Measurements from ENCODE around the gene MGLL. TPM values are rescaled to one million over a fixed set of nuclear protein-coding genes. Genes with fewer than 3 reads are reported as not detected.

Gene MGLL
- total RNA-seq, 4 donors from 2014 or later: 37.9 to 54.3 (median 45.2) TPM

DNA sequence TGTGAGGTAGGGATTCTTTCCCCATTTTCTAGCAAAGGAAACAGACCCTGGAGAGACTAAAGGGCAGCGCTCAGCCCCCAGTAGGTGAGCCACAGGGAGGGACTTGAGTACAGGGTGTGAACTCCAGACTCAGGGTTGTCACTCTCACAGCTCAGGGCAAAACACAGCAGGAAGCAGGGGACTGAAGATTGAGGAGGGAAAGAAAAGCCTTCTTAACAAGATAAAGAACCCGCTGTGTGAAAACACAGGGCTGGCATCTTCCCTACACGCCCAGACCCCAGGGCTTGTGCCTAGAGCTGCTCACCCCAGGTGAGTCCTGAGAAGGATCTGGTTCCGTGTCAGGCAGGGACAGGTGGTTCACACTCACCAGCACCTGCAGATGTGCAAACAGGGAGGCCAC, 90.0 kb downstream of the MGLL start:
- Histone ChIP-seq H3K9me3 (no peaks in the 10 kb centered on the region), H3K36me3 (no peaks in the 10 kb centered on the region), H3K4me3 (no peak overlapping the region), H3K27ac (no peak overlapping the region), H3K27me3 (no peaks in the 10 kb centered on the region), H3K4me1 (peaks cover 49% of the 10 kb centered on the region)
- DNase-seq (ENCODE audit: low spot score in 2 of 2): no peak
- WGBS: 88% methylated on average over 4 of the region's 4 CpGs
- TF ChIP-seq POLR2A (IDR thresholded peaks at IDR 0.05) (no peak), POLR2AphosphoS5 (IDR thresholded peaks at IDR 0.05) (no peak), EP300 (IDR thresholded peaks at IDR 0.05) (no peak)
- TF ChIP-seq, protein P1, sequence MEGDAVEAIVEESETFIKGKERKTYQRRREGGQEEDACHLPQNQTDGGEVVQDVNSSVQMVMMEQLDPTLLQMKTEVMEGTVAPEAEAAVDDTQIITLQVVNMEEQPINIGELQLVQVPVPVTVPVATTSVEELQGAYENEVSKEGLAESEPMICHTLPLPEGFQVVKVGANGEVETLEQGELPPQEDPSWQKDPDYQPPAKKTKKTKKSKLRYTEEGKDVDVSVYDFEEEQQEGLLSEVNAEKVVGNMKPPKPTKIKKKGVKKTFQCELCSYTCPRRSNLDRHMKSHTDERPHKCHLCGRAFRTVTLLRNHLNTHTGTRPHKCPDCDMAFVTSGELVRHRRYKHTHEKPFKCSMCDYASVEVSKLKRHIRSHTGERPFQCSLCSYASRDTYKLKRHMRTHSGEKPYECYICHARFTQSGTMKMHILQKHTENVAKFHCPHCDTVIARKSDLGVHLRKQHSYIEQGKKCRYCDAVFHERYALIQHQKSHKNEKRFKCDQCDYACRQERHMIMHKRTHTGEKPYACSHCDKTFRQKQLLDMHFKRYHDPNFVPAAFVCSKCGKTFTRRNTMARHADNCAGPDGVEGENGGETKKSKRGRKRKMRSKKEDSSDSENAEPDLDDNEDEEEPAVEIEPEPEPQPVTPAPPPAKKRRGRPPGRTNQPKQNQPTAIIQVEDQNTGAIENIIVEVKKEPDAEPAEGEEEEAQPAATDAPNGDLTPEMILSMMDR (IDR thresholded peaks at IDR 0.05): no peak

DNA sequence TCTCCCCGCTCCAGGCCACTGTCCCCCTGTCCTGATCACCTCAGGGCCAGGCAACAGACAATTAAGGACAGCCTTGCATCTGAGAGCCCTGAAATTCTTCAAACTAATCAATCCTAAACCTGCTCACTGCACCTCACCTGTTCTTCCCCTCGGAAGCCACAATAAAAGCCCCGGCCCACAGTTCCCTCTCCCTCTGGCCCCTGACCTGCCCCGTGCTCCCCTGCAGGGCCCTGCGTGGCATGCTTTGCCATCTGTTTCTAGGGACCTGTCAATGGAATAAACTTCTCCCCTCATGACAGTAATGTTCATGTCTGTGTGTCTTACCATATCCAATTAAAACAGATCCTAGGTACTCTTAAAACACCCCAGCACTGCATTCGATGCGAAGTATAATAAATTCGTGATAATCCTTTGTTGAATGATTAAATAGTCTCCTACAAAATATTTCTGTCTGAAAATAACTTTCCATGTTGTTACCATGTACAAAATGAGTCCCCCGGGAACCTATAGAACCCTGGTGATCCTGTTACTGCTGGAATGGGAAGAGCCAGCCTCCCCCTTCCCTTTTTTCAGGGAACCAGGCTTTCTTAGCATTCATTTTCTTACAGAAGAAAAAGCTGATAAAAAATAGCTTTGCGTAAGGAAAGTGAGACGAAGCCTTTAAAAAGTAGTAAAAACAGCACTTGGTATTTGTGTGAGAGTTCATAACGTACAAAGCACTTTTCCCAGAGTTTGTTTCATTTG, 90.6 kb downstream of the MGLL start:
- H3K4me1 ChIP-seq: peaks cover 43% of the 10 kb centered on the region
- no peak for DNase-seq (ENCODE audit: low spot score in 2 of 2)

DNA sequence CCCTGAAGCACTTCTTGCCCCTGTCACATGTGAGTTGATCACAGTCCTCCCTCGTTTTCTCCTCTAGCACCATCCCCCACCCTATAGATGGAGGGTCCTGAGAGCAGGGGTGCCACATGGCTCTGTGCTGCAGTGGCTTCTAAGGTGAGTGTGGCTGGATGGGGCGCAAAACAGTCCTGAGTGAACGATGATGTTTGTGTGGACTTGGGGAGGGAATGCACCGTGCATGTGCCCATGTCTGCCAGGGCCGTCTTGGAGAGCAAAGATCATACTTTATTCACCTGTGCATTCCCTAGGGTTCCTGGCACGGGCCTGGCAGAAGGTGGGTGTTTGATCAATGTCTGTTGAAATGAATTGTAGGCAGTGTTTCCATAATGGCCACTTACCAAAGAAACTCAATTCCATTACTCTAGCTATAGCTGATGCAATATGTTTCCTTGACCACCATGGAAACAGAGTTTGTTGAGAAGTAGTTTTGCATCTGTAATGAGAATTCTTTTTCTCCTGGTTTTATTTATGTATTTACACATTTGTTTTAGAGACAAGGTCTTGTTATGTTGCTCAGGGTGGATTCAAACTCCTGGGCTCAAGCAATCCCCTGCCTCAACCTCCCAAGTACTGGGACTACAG, 91.5 kb downstream of the MGLL start:
- Histone ChIP-seq H3K27me3 (no peaks in the 10 kb centered on the region), H3K9me3 (no peaks in the 10 kb centered on the region), H3K4me3 (no peak overlapping the region), H3K4me1 (peaks cover 34% of the 10 kb centered on the region), H3K27ac (no peak overlapping the region), H3K36me3 (no peaks in the 10 kb centered on the region)
- 79% methylated on average over 6 of the region's 6 CpGs for WGBS
- no peak for DNase-seq (ENCODE audit: low spot score in 2 of 2)
- TF ChIP-seq, protein P1 (IDR thresholded peaks at IDR 0.05): no peak
- TF ChIP-seq POLR2A (IDR thresholded peaks at IDR 0.05) (no peak), EP300 (IDR thresholded peaks at IDR 0.05) (no peak), POLR2AphosphoS5 (IDR thresholded peaks at IDR 0.05) (no peak)

More for the DNA sequence above, 90.6 kb downstream of the MGLL start:
- no peaks in the 10 kb centered on the region for H3K9me3 ChIP-seq
- no peaks in the 10 kb centered on the region for H3K36me3 ChIP-seq
- no peaks in the 10 kb centered on the region for H3K27me3 ChIP-seq
- no peak overlapping the region for H3K27ac ChIP-seq
- no peak overlapping the region for H3K4me3 ChIP-seq
- TF ChIP-seq, protein P1 (IDR thresholded peaks at IDR 0.05): no peak
- TF ChIP-seq POLR2A (IDR thresholded peaks at IDR 0.05) (no peak), POLR2AphosphoS5 (IDR thresholded peaks at IDR 0.05) (no peak), EP300 (IDR thresholded peaks at IDR 0.05) (no peak)
- WGBS: 91% methylated on average over 12 of the region's 12 CpGs

DNA sequence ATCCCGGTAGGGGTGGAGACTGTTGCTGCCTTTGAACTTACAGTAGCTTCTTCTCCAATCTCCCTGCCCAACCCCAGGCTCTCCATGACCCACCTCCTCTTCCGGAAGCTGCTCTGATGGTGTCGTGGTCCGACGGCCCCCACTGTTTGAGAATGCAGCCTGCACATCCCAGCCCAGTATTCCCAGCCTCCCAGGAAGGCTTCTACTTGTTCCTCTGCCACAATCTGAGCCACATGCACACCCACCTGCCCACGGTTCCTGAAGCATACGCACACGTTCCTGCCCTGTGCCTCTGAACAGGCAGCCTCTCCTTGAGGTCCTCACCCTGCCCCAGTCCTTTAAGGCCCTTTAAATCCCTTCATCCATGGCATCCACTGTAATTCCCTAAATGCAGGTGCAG, 92.1 kb downstream of the MGLL start:
- no peak for DNase-seq (ENCODE audit: low spot score in 2 of 2)
- Histone ChIP-seq H3K9me3 (no peaks in the 10 kb centered on the region), H3K36me3 (no peaks in the 10 kb centered on the region), H3K27ac (no peak overlapping the region), H3K27me3 (no peaks in the 10 kb centered on the region), H3K4me3 (no peak overlapping the region), H3K4me1 (peaks cover 28% of the 10 kb centered on the region)
- TF ChIP-seq POLR2A (IDR thresholded peaks at IDR 0.05) (no peak), EP300 (IDR thresholded peaks at IDR 0.05) (no peak), POLR2AphosphoS5 (IDR thresholded peaks at IDR 0.05) (no peak)
- TF ChIP-seq, protein P1 (IDR thresholded peaks at IDR 0.05): no peak
- 92% methylated on average over 8 of the region's 8 CpGs for WGBS

DNA sequence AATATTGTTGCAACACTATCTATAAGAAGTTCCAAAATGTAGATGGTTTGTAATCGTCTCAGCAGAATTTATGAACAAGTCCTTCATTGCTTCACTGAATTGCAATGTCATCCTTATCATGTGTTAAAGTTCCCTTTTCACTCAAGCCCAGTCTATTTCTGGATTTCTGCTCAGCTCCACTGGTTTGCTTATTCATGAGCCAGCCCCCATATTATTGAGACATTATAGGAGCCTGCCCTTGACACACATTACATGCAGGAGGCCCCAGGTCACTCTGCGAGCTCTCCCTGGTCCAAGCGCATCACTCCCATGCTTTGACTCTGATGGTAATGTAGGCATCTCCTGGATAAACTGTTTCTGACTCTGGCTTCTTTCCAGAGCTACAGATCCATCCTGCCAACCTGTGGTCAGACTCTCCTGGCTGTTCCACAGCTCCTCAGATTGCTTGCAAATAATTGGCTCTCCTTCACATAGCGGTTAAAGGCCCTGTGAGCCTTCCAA, 92.7 kb downstream of the MGLL start:
- Histone ChIP-seq H3K9me3 (no peaks in the 10 kb centered on the region), H3K27me3 (no peaks in the 10 kb centered on the region), H3K36me3 (no peaks in the 10 kb centered on the region), H3K4me3 (no peak overlapping the region), H3K4me1 (peaks cover 22% of the 10 kb centered on the region), H3K27ac (no peak overlapping the region)
- no peak for DNase-seq (ENCODE audit: low spot score in 2 of 2)
- WGBS: 78% methylated on average over 4 of the region's 4 CpGs
- TF ChIP-seq, protein P1 (IDR thresholded peaks at IDR 0.05): no peak
- TF ChIP-seq POLR2A (IDR thresholded peaks at IDR 0.05): no peak
- no peak for TF ChIP-seq POLR2AphosphoS5 (IDR thresholded peaks at IDR 0.05)
- TF ChIP-seq EP300 (IDR thresholded peaks at IDR 0.05): no peak

Measured in suprapubic skin (tissue), 4 donors.